ENCODE data around the gene DAPK1.
"Not testable (repeated sequence)": the region's sequence is repeated elsewhere in the genome, so short reads cannot be mapped to it uniquely, and the experiment has no call there.

DAPK1 gene

DNA sequence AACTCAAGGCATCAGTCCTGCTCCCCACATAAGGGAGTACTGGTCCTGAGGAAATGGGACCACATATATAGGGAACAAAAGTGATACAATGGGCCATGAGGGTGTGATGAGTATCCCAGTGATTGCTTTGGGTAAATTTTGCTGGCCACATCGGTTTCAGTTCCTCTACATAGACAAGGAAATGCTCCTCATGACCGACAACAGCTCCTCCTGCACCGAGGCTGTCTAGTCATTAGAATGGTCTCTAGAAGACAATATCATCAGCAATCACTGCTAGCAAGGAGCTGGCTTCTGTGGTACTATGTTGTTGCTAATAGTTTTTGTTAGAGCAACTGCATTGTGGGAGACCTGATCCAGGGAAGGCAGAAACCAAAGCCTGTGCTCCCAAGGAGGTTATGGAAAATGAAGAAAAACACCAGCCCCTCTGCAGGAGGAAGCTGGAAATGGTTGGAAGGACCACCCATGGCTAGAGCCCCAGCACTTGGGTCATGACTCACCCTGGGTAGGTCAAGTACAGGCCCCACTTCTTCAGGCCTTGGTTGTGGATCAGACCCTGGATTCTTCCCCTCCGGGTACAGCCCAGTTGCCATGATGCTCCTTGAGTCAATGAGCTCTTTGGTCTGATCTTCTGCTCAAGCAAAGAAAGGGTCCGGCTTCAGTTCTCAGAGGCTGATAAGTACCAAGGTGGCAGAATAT is 224.9 kb downstream of the DAPK1 start:
- DNase-seq: no peak

DNA sequence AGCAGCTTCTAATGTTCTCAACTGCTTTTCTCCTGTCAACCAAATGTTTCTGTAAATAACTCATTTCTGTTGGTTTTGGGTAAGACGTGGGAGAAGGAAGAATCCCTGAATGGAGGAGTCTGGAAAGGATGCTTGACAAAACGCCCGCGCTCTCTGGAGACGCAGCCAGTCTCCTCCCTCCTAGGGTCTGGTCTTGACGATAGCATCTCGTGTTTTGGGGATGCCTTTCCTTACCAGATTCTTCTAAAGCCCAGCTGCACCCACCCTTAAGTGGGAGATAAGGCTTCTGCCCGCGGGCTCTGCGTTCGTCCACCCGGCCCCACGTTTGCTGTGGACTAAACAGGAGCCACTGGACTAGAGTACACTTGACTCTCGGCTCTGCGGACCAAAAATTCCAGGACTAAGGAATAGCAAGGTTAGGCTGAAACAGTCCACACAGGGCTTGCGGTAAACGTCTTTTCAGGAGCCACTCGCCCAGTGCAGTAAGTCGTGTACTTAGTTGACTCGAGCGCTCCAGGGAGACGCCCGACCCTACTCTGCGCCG is 227.8 kb downstream of the DAPK1 start:
- no peak for DNase-seq

DNA sequence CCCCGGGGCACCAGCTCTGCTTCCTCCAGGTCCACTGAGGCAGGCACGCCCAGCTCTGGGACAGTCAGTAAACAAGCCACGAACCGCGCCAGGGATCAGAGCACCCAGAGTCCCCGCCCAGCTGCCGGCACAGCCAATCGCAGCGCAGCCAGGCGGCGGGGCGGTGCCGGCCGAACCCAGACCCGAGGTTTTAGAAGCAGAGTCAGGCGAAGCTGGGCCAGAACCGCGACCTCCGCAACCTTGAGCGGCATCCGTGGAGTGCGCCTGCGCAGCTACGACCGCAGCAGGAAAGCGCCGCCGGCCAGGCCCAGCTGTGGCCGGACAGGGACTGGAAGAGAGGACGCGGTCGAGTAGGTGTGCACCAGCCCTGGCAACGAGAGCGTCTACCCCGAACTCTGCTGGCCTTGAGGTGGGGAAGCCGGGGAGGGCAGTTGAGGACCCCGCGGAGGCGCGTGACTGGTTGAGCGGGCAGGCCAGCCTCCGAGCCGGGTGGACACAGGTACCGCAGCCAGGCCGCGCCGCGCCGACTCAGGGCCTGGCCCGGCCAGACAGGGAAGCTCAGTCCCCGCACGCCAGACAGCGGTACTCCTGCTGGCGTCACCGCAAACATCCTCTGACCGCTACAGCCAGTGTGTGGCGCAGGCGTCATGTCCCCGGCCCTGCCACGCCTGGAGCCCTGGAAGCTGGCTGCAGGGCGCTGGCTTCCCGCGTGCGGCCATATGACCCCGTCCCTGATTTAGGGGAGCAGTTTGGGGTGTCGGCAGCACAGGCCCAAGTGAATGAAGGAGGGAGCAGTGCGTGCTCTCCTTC is 228.4 kb downstream of the DAPK1 start, which contains the start of gene CTSL:
Gene CTSL, plus strand, starts transcription at position 220 of the 810 bp plus-strand sequence. CDS start 1,485 bp downstream, outside the sequence.
- peak; percentile 44 for DNase-seq

DNA sequence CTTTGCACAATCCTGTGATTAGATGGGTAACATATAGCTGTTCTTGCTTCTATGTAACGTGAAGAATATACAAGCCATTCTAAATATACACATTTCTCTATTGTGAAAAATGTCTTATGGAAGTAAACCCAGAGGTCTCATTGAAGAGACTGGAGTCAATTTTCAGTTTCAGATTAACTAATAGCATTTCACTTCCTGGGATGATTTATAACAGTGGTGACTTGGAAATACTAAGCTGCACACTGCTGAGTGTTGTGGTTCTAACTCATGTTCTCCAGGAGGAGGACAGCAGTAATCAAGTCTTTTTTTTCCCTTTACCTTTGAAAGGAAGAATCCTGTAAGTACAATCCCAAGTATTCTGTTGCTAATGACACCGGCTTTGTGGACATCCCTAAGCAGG is 231.6 kb downstream of the DAPK1 start:
- DNase-seq: no peak

DNA sequence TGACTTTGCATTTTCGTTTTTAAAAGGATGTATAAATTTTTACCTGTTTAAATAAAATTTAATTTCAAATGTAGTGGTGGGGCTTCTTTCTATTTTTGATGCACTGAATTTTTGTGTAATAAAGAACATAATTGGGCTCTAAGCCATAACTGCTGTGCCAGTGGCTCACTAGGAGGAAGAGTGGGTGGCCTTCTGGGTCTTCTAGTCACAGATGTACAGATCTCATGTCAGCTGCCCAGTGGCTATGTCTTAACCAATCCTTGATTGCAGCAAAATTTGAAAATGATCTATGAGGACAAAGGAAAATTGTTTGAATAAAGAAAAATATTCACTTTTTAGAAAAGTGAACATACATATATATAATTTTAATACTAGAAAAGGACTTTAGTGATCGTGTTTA is 233.7 kb downstream of the DAPK1 start:
- DNase-seq: no peak

DNA sequence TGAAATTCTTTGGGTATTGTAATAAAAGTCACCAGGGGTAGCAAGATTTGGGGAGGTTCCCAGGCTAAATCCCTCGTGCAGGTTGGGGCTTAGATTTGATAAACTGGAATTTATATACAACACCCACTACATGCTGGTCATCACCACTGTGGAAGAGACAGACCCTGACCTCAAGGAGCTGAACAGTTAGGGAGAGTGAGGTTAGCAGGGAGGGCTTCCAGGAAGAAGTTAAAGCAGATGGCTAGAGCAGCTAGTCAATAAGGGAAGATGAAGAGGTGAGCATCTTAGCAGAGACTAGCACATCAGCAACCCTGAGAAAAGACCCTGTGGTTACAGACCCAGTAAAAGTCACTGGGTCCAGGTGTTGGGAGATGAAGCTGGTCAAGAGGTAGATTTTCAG is 234.7 kb downstream of the DAPK1 start:
- no peak for DNase-seq

DNA sequence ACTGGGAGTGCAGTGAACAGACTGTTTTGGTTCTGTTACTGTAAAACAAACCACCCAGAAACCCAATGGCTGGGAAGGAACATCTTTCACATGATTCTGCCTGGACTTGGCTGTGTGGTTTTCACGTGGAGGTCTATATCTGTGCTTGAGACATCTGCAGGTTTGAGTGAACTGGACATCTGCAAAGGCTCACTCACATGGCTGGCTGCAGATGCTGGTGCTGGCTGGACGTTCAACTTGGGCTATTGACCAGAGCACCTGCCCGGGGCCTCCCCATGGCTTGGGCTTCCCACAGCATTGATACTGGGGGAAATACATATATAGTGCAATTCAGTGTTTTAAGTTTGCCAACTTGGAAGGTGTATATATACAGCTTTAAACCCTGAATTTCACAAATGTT is 235.1 kb downstream of the DAPK1 start:
- no peak for DNase-seq

DNA sequence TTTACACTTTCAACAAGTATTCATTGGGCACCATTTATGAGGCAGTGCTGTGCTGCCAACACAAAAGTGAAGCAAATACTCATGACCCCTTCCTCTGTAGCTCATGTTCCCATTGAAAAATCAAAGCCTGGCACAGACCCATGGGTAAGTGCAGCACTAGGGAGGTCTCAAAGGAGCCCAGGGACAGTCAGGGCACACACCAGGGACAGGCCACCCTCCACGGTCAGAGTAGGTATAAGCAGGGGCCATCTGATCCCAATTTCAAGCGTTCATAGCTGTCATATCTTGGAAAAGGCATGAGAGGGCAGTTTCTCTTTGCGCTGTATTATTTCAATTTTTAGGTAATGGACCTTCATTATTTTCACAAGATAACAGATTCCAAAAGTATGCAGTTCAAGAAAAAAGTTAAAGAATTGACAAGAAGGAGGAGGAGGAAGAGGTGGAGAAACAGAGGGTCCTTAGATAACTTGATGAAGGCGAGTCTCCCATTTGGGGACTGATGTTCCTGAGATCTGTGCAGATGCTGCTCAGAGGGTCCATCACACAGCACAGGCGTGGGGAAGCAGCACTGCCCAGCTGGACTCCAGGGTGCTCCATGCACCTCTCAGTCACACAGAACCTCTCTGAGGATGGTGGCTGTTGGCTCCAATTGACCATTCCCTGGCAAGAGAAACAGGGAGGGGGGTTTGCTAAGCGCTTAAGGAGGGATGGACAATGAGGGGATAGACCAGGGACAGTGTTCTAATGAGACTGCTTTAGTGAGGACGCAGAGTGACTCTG is 235.8 kb downstream of the DAPK1 start:
- no peak for DNase-seq

DNA sequence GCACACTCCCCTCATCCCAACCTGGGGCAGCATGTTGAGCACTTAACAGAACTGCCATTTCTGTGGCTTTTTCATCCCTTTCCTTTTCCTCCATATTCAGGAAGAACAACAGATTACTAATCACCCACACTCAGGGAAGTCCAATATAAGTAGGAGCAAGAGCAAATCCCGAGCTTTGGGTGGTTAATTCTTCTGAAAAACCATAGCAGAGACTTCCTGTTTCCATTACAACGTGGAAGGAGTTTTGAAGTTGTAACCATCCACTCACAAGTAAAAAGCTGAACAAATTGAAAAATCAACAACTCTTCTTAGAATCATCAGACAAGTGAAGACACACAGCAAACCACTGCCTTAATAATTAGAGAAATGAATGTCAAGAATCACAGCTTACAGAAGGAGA is 236.4 kb downstream of the DAPK1 start:
- no peak for DNase-seq

DNA sequence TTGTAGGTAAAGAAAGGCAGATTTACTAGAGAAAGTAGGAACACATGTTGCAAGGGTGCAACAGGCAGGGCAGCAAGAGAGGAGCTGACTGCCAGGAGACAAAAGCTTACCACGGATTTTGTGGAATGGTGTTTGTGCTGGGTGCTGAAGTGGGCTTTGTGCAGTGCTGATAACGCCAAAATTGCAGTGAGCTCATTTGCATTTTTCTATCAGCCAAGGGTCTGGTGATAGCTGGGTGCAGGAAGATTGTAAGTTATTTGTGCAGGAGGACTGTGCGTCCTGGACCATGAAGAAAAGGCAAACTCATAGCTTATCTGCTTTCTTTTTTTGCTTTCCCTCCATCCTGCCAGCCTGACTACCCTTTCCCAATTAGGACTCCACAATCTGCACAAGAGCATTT is 241.9 kb downstream of the DAPK1 start:
- DNase-seq: no peak

DNA sequence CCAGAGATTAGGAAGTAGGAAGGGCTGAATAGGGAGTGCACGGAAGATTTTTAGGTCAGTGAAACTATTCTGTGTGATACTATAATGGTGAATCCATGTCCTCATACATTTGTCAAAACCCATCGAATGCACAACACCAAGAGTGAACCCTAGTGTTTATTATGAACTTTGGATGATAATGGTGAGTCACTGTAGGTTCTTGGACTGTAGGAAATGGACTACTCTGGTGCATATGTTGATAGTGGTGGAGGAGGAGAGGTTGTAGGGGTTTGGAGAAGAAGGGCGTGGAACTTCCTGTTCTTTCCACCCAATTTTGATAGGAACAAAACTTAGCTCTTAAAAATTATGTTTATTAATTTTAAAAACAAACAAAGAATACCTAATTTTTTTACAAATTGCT is 242.5 kb downstream of the DAPK1 start:
- DNase-seq: no peak

DNA sequence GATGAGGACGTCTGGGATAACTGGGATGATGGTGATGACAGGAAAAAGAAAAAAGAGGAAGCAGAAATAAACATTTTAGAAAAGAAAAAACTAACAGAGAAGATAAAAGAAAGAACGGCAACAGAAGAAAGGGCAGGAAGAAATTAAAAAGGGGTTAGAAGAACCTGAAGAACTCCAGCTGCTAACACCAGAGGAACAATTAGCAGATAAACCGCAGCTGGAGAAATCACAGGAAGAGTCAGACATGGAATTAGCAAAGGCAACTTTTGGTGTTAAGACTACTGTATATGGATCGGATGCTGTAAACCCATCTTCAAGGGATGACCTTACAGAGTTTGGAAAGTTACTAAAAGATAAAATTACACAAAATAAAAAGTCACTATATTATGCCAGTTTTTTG is 243.7 kb downstream of the DAPK1 start:
- DNase-seq: no peak

DNA sequence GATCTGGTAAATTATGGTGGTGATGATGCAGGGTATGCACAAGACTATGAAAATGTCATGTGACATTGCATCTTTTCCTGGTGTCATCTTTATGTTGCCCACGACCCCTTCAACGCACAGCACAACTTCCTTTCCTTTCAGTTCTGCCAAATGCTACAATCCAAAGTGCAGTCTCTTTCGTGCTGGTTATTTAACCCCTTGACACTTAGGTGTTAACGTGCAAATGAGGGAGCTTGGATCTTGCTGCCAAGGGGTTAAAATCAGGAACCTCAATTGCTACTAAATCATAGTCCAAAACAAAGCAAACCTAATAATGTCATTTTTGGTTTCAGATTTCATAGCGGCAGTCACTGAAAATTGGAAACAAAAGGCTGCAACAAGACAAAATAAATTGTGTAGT is 244.2 kb downstream of the DAPK1 start:
- DNase-seq: no peak

DNA sequence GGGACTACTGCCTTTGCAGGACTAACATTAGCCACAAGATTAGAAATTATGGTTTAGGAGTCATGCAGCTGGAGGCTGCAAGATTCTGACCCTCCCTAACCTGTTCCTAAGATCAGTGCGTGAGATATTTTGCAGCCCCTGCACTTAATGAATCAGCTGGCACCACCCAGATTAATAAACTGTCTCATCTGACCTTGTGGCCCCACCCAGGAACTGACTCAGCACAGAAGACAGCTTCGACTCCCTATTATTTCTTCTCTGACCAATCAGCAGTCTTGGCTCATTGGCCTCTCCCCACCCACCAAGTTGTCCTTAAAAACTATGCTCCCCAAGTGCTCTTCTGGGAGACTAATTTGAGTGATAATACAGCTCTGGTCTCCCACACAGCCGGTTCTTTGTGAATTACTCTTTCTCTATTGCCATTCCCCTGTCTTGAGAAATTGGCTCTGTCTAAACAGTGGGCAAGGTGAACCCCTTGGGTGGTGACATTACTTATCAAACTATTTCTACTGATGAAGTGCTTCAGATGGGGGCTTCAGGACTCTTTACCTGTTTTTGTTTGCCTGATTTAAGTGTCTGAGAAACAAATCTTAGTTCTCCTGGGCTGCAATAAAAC is 245.3 kb downstream of the DAPK1 start:
- no peak for DNase-seq

DNA sequence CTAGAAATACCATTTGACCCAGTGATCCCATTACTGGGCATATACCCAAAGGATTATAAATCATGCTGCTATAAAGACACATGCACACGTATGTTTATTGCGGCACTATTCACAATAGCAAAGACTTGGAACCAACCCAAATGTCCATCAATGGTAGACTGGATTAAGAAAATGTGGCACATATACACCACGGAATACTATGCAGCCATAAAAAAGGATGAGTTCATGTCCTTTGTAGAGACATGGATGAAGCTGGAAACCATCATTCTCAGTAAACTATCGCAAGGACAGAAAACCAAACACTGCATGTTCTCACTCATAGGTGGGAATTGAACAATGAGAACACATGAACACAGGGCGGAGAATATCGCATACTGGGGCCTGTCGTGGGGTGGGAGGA is 246.6 kb downstream of the DAPK1 start:
- DNase-seq: not testable (repeated sequence)

DNA sequence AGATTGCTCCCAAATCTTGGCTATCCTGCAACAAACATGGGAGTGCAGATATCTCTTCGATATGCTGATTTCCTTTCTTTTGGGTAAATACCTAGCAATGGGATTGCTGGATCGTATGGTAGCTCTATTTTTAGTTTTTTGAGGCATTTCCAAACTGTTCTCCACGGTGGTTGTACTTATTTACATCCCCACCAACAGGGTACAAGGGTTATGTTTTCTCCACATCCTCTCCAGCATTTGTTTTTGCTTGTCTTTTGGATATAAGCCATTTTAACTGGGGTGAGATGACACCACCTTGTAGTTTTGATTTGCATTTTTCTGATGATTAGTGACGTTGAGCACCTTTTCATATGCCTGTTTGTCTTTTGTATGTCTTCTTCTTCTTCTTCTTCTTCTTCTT is 248.5 kb downstream of the DAPK1 start:
- no peak for DNase-seq

DNA sequence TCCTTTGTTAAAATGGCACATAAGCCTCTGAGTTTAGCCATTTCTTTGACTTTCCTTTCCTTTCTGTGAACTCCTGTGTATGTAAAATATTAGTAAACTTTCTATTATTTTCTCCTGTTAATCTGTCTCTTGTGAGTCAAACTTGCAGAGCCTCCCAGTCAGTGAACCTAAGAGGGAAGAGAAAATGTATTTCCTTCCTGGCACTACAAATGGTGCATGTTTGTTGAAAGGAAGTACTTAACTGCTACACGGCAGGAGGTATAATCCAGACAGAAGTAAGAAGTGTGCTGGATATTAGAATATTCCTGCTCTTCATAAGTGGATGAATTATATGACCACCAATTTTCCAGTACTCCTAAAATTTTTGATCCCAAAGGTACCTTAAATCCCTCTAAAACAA is 251.2 kb downstream of the DAPK1 start:
- no peak for DNase-seq

DNA sequence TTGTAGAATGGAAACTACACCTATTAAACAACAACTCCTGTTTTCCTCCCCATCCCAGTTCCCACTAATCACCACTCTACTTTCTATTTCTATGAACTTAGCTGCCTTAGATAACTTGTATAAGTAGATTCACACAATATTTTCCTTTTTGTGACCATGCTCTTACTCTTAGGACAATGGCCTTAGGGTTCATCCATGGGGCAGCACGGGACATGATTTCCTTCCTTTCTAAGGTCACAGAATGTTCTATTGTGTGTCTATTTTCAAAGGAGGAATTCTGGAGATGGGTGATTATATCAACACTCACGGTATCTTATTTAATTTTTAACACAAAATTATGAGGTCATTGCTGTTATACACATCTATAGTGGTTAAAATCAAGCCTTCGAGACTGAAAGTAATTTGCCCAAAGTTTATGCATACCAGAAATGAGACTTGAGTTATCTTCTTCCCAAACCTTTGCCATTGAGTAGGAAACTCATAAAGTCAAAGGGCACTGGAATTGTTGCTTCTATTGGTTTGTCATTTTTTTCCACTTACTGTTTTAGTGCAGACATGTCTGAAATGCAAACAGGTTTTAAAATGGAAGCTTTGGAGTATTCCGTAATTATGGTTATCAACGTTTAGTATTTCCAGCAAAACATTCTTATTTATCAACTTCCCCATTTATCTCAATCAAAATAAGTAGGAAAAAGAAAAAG is 251.8 kb downstream of the DAPK1 start:
- no peak for DNase-seq

DNA sequence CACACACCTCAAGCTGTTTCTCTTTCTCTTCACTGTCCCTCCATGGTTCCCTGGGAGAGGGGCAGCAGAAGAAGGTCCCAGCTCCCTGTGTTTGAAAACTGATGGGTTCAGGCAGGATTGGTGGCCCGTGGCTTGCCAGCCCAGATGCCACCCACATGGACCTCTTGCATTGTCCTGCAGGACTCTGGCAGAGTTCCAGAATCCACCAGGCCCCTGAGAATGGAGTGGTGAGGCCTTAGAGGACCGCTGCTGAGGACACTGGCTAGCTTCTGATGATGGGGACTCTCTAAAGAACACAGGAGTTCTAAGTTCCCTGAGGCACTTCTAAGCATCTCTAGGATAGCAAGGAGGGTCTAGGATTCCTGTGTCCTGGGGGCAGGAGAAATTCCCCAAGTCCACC is 253.1 kb downstream of the DAPK1 start:
- DNase-seq: no peak

DNA sequence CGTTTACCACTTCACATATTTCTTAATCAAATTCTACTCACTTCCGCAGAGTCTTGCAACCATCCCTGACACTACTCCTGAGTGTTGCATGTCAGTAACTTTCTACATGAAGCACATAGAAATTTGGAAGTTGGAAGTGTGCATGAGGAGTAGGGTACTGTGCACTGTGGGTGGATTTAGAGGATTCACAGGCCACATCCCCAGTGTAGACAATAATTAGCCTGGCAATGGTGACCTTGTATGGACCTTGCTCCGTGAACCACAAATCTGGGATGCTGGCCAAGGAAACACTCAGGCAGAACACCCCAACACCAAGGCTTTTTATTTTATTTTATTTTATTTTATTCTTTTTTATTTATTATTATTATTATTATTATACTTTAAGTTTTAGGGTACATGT is 253.8 kb downstream of the DAPK1 start:
- DNase-seq: no peak

DNA sequence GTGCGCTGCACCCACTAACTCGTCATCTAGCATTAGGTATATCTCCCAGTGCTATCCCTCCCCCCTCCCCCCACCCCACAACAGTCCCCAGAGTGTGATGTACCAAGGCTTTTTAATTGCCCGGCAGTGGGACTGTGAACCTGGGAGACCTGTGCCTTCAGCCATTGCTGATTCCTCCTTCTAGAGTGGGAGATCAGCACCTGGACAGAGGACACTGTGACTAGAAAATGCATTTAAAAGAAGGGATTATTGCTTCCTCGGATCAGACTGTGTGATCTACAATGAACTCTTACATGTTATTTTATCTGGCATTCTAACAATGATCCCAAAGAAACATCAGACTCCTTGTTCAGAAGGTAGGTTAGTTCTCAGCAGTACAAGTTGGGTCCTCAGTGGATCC is 254.2 kb downstream of the DAPK1 start:
- DNase-seq: no peak

DNA sequence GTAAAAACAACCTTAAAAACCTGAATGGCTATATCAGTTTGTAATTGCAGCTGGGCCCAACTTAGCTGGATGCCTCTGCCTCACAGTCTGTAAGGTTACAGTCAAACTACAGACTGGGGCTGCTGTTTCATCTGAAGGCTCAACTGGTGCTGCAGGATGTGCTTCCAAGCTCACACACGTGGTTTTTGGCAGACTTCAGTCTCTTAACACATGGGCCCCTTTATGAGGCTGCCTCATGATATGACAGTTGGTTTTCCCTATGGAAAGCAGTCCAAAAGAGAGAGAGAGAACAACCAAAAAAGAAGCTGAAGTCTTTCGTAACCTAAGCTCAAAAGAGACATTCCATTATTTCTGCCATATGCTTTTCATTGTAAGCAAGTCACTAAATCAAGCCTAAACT is 255.6 kb downstream of the DAPK1 start:
- no peak for DNase-seq
